Nephron (organoid): ENCODE results near the gene MAPKBP1.

ENCODE experiments used
- H3K27ac Mint-ChIP-seq, 3 experiments: 2 replicates each; pipeline ENCODE4 v1.8.0; 2020; ENCODE audit warnings: mixed read lengths in 3 of 3, mild to moderate bottlenecking in 2 of 3, moderate library complexity in 1 of 3
- H3K27me3 Mint-ChIP-seq: 2 replicates; pipeline ENCODE4 v1.8.0; 2021; ENCODE audit warnings: low read depth, mild to moderate bottlenecking, moderate library complexity, mixed read lengths
- H3K36me3 Mint-ChIP-seq: 2 replicates; pipeline ENCODE4 v1.8.0; 2020; ENCODE audit warnings: low read depth, mixed read lengths
- H3K4me1 Mint-ChIP-seq: 2 replicates; pipeline ENCODE4 v1.8.0; 2020; ENCODE audit warnings: mixed read lengths
- H3K4me3 Mint-ChIP-seq, 3 experiments: 2 replicates each; pipeline ENCODE4 v1.8.0; 2020; ENCODE audit warnings: mild to moderate bottlenecking in 3 of 3, mixed read lengths in 3 of 3, moderate library complexity in 2 of 3
- H3K9me3 Mint-ChIP-seq: 2 replicates; pipeline ENCODE4 v1.8.0; 2020; ENCODE audit warnings: mixed read lengths
- CTCF ChIP-seq, 3 experiments: fragments of 200-600 bp; sonication (generic); IDR thresholded peaks; one replicate each; pipeline ENCODE4 v1.5.0; 2021; ENCODE audit warnings: antibody characterized with exemption in 3 of 3; ENCODE audit not compliant: unreplicated experiment in 3 of 3

The MAPKBP1 gene

GRCh38 chr15:41861736-41862356 lies 87.6 kb downstream of the MAPKBP1 start:
- Mint-ChIP-seq H3K9me3 (no peaks in the 10 kb centered on the region), H3K27me3 (peaks cover 10% of the 10 kb centered on the region), H3K4me3 (no peak overlapping the region), H3K36me3 (no peaks in the 10 kb centered on the region), H3K4me1 (no peaks in the 10 kb centered on the region), H3K27ac (no peak overlapping the region)
- TF ChIP-seq CTCF (IDR thresholded peaks at IDR 0.05; ENCODE audit: unreplicated experiment in 3 of 3) = no peak

DNA sequence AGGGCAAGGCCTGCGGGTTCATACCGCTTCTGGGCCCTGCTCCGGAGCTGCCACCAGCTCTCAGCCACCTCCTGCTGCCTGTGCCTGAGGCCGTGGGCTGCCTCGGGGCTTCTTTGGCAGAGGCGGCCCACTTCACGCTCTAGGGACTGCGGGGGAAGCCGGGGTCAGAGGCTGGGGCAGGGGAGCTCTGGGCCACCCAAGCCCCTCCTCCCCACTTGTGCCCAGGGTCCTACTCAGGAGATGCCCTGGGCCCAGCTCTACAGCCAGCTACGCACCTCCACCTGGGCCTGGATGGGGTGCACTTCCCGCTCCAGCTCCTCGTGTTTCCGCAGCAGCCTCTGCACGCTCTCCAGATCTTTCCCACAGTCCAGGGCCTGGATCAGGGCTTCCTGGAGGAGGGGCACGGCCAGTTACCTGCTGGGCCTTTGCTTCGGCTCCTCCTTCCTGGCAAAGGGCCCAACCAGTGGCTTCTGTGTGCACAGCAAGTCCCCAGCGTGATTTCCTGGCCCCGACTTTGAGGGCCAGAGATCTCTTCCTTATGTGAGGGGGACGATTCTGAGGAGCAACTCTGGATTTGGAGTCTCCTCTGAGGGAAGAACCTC lies 88.3 kb downstream of the MAPKBP1 start:
- Mint-ChIP-seq H3K27me3 (peaks cover 10% of the 10 kb centered on the region), H3K9me3 (no peaks in the 10 kb centered on the region), H3K4me1 (no peaks in the 10 kb centered on the region), H3K4me3 (no peak overlapping the region), H3K36me3 (no peaks in the 10 kb centered on the region), H3K27ac (no peak overlapping the region)
- TF ChIP-seq CTCF (IDR thresholded peaks at IDR 0.05; ENCODE audit: unreplicated experiment in 3 of 3) = no peak

DNA sequence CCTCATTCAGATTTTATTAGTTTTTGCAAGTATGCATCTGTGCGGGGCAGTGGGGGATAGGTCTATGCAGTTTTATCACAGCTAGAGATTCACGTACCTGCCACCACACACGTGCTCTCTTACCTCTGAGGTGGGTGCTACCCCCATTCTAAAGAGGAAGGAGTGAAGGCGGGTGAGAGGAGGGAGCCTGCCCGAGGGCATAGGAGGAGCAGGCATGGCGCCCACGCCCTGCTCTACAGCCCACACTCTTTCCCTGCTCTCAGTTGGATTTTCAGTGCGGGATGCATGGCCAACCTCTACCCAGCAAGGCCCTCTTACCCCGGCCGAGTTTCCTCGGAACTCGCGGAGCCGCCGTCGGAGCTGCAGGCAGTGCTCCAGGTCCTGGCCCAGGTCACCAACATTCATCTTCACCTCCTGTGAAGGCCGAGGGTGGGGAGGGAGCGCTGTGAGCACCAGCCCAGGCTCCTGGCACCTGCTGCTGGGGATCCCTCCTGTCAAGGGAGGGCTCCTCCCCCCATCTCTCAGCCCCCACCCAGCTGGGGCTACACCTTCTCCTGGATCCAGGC lies 91.3 kb downstream of the MAPKBP1 start:
- no peaks in the 10 kb centered on the region for H3K36me3 Mint-ChIP-seq
- TF ChIP-seq CTCF (IDR thresholded peaks at IDR 0.05; ENCODE audit: unreplicated experiment in 3 of 3) = no peak
- no peak overlapping the region for H3K4me3 Mint-ChIP-seq
- no peak overlapping the region for H3K27ac Mint-ChIP-seq
- H3K4me1 Mint-ChIP-seq = peaks cover 3% of the 10 kb centered on the region
- H3K27me3 Mint-ChIP-seq = peaks cover 15% of the 10 kb centered on the region
- H3K9me3 Mint-ChIP-seq = no peaks in the 10 kb centered on the region

GRCh38 chr15:41866263-41866703 lies 92.0 kb downstream of the MAPKBP1 start:
- Mint-ChIP-seq H3K9me3 (no peaks in the 10 kb centered on the region), H3K36me3 (no peaks in the 10 kb centered on the region), H3K27ac (no peak overlapping the region), H3K4me1 (peaks cover 5% of the 10 kb centered on the region), H3K27me3 (peaks cover 13% of the 10 kb centered on the region), H3K4me3 (no peak overlapping the region)
- TF ChIP-seq CTCF (IDR thresholded peaks at IDR 0.05; ENCODE audit: unreplicated experiment in 3 of 3) = no peak

GRCh38 chr15:41866872-41867579 lies 92.7 kb downstream of the MAPKBP1 start:
- no peak for TF ChIP-seq CTCF (IDR thresholded peaks at IDR 0.05; ENCODE audit: unreplicated experiment in 3 of 3)
- Mint-ChIP-seq H3K4me3 (no peak overlapping the region), H3K9me3 (no peaks in the 10 kb centered on the region), H3K27ac (no peak overlapping the region), H3K27me3 (peaks cover 10% of the 10 kb centered on the region), H3K36me3 (no peaks in the 10 kb centered on the region), H3K4me1 (peaks cover 5% of the 10 kb centered on the region)
